B cell (primary cell): ENCODE measurements around the gene PAGE4. TPM values are rescaled to one million over a fixed set of nuclear protein-coding genes. Genes with fewer than 3 reads are reported as not detected.

ENCODE experiments used
- ATAC-seq: fragments of 200-7000 bp; cut with Tn5 transposase; one replicate; pipeline ENCODE4 v1.10.0; 2021; ENCODE audit warnings: low read depth, mild to moderate bottlenecking, moderate number of reproducible peaks, moderate library complexity
- CTCF ChIA-PET: fragments of 350-600 bp; sonication (Branson Sonifier 250); formaldehyde crosslinking; loops from one replicate; lab custom pipeline; 2021; ENCODE audit warnings: antibody characterized with exemption, inconsistent platforms; lab: Charles Lee
- POLR2A ChIA-PET: fragments of 350-600 bp; sonication (Branson Sonifier 250); formaldehyde crosslinking; loops from one replicate; lab custom pipeline; 2021; ENCODE audit warnings: antibody characterized with exemption; lab: Charles Lee
- DNase-seq: peaks from one replicate; pipeline ENCODE4 v3.0.0; 2013
- H2AFZ ChIP-seq: 2 replicates; pipeline ENCODE4 v1.6.1; 2012; ENCODE audit warnings: mild to moderate bottlenecking, low read depth, low read length; ENCODE audit not compliant: insufficient read depth, poor library complexity, severe bottlenecking
- H3K27ac ChIP-seq, 2 donors: 1 replicate in 1 of 2; 2 replicates in 1 of 2; pipeline ENCODE4 v1.5.1; 2012 to 2013; ENCODE audit warnings: low read length in 2 of 2, mild to moderate bottlenecking in 2 of 2, moderate library complexity in 1 of 2
- H3K27me3 ChIP-seq, 4 experiments: fragments of 200-600 bp in 1 of 4; sonication (generic) in 1 of 4; replicated peaks in 1 of 4; 1 replicate in 2 of 4; 2 replicates in 2 of 4; pipeline versions ENCODE4 v1.6.1 to v1.7.0; 2013 to 2016; ENCODE audit warnings: low read length in 3 of 4, mild to moderate bottlenecking in 2 of 4, mixed read lengths in 1 of 4, moderate library complexity in 1 of 4; ENCODE audit not compliant: insufficient read depth in 4 of 4, control insufficient read depth in 3 of 4; ENCODE audit errors: control extremely low read depth in 1 of 4
- H3K36me3 ChIP-seq, 2 experiments: replicated peaks in 1 of 2; 1 replicate in 1 of 2; 2 replicates in 1 of 2; pipeline versions ENCODE4 v1.6.1 to v1.7.1; 2013; ENCODE audit warnings: low read length in 1 of 2; ENCODE audit not compliant: insufficient read depth in 2 of 2, control insufficient read depth in 1 of 2; ENCODE audit errors: control extremely low read depth in 1 of 2, extremely low read depth in 1 of 2
- H3K4me1 ChIP-seq, 2 donors: fragments of 200-600 bp in 1 of 2; sonication (generic) in 1 of 2; 1 replicate in 1 of 2; 2 replicates in 1 of 2; pipeline versions ENCODE4 v1.5.1 to v1.6.1; 2013 to 2017; ENCODE audit warnings: low read length in 2 of 2; ENCODE audit not compliant: control insufficient read depth in 2 of 2, insufficient read depth in 2 of 2
- H3K4me2 ChIP-seq: replicated peaks from 2 replicates; pipeline ENCODE3; 2012; ENCODE audit warnings: mild to moderate bottlenecking, low read depth, low read length; ENCODE audit not compliant: poor library complexity, severe bottlenecking
- H3K4me3 ChIP-seq, 5 experiments: fragments of 200-600 bp in 1 of 5; sonication (generic) in 1 of 5; 1 replicate in 3 of 5; 2 replicates in 2 of 5; pipeline versions ENCODE4 v1.5.1 to v1.7.0; 2011 to 2016; ENCODE audit warnings: low read length in 4 of 5, mild to moderate bottlenecking in 4 of 5, low read depth in 2 of 5, control low read depth in 1 of 5, moderate library complexity in 1 of 5; ENCODE audit not compliant: insufficient read depth in 1 of 5; ENCODE audit errors: control extremely low read depth in 1 of 5, extremely low read depth in 1 of 5
- H3K79me2 ChIP-seq: fragments of 200-600 bp; sonication (generic); one replicate; pipeline ENCODE4 v1.6.0; 2016; ENCODE audit warnings: low read length; ENCODE audit not compliant: control insufficient read depth, insufficient read depth
- H3K9ac ChIP-seq: fragments of 200-600 bp; sonication (generic); 2 replicates; pipeline ENCODE4 v1.6.1; 2017; ENCODE audit warnings: mild to moderate bottlenecking, low read length, moderate library complexity
- H3K9me3 ChIP-seq, 3 donors: one replicate each; pipeline versions ENCODE4 v1.6.1 to v1.7.1; 2013; ENCODE audit warnings: low read length in 2 of 3; ENCODE audit not compliant: control insufficient read depth in 2 of 3, insufficient read depth in 1 of 3; ENCODE audit errors: control extremely low read depth in 1 of 3
- H4K20me1 ChIP-seq: 2 replicates; pipeline ENCODE4 v1.6.0; 2012; ENCODE audit warnings: mild to moderate bottlenecking, low read length; ENCODE audit not compliant: insufficient read depth, control insufficient read depth, poor library complexity, severe bottlenecking
- H3K27ac Mint-ChIP-seq: one replicate; pipeline ENCODE4 v1.8.0; 2021; ENCODE audit warnings: mixed read lengths
- H3K27me3 Mint-ChIP-seq: one replicate; pipeline ENCODE4 v1.8.0; 2021; ENCODE audit warnings: mixed read lengths
- H3K4me1 Mint-ChIP-seq: one replicate; pipeline ENCODE4 v1.8.0; 2021; ENCODE audit warnings: mixed read lengths
- H3K4me3 Mint-ChIP-seq: one replicate; pipeline ENCODE4 v1.8.0; 2021; ENCODE audit warnings: mixed read lengths
- H3K9me3 Mint-ChIP-seq: one replicate; pipeline ENCODE4 v1.8.0; 2022; ENCODE audit warnings: mixed read lengths; ENCODE audit not compliant: insufficient read depth
- EZH2 ChIP-seq: IDR thresholded peaks from 2 replicates; pipeline ENCODE4 v1.6.1; 2012; ENCODE audit warnings: borderline replicate concordance, low read depth, mild to moderate bottlenecking, moderate library complexity, low read length; ENCODE audit not compliant: insufficient read depth, poor library complexity, severe bottlenecking
- WGBS: methylation state at CpG from one replicate; pipeline ENCODE4 v1.1.5; 2013; ENCODE audit warnings: missing lambda C conversion rate; ENCODE audit not compliant: insufficient coverage; 5-methylcytosine and 5-hydroxymethylcytosine counted together
- intact Hi-C: fragments of 100-400 bp; cut with micrococcal nuclease; formaldehyde crosslinking; loops from one replicate; pipeline ENCODE4 v1.10.0; 2022
- polyA plus RNA-seq: library from polyadenylated mRNA; depleted of rRNA; stranded (reverse); fragments of >200 nt; gene quantifications from 2 replicates; pipeline ENCODE4 v1.2.3, GENCODE V29; 2012
- total RNA-seq, 2 donors: library from RNA; stranded (reverse); fragments of 120-200 nt in 1 of 2; gene quantifications; 1 replicate in 1 of 2; 2 replicates in 1 of 2; pipeline versions ENCODE4 v1.2.3 to v1.2.4, GENCODE V29; 2013 to 2022
- TF ChIP-seq, protein P1 (sequence below): fragments of 200-600 bp; IDR thresholded peaks from one replicate; pipeline ENCODE4 v1.8.0; 2022; ENCODE audit warnings: antibody characterized with exemption, mild to moderate bottlenecking

PAGE4 gene
- total and polyA plus RNA-seq, 2 donors (not counting 1 experiment from before 2014, with no cell fraction given): not detected

DNA sequence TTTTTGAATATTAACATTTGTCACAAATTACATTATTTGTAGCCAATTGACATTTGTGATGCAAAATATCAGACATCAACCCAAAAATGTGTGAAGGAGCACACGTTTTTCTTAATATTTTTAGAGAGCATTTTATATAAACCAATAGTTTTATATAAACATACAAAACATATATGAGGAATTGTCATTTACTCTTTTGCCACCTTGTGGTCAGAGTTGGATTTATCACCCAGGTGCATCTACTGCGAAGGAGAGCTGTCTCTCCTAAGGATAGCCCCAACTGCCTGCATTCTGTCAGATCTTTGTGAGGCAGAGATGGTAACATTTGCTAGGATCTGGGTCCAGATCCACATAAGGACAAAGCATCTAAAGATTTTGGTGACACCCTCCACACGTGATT, 47.6 kb downstream of the PAGE4 start:
- CTCF ChIA-PET: interaction anchor here (0.6 to 1.5 kb wide), 4 partner anchors 8 to 684 kb away, joined by 3 to 6 read pairs (median 3); partner anchors contain the start of gene CLCN5
- H3K9me3 Mint-ChIP-seq: no peaks in the 10 kb centered on the region
- H3K27me3 Mint-ChIP-seq: no peaks in the 10 kb centered on the region
- TF ChIP-seq EZH2: no peak
- TF ChIP-seq, protein P1, sequence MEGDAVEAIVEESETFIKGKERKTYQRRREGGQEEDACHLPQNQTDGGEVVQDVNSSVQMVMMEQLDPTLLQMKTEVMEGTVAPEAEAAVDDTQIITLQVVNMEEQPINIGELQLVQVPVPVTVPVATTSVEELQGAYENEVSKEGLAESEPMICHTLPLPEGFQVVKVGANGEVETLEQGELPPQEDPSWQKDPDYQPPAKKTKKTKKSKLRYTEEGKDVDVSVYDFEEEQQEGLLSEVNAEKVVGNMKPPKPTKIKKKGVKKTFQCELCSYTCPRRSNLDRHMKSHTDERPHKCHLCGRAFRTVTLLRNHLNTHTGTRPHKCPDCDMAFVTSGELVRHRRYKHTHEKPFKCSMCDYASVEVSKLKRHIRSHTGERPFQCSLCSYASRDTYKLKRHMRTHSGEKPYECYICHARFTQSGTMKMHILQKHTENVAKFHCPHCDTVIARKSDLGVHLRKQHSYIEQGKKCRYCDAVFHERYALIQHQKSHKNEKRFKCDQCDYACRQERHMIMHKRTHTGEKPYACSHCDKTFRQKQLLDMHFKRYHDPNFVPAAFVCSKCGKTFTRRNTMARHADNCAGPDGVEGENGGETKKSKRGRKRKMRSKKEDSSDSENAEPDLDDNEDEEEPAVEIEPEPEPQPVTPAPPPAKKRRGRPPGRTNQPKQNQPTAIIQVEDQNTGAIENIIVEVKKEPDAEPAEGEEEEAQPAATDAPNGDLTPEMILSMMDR: peak; percentile 64
- no peaks in the 10 kb centered on the region for H3K27me3 ChIP-seq
- no peaks in the 10 kb centered on the region for H3K79me2 ChIP-seq
- peaks cover 10 to 26% of the 10 kb centered on the region in 2 donors for H3K4me1 ChIP-seq
- H3K4me3 ChIP-seq: no peak overlapping the region
- no peak overlapping the region for H3K4me2 ChIP-seq
- H3K27ac Mint-ChIP-seq: peak overlapping the region; percentile 71
- H3K36me3 ChIP-seq: no peaks in the 10 kb centered on the region
- DNase-seq (peak; percentile 55), ATAC-seq (no peak)
- H4K20me1 ChIP-seq: no peaks in the 10 kb centered on the region
- peaks cover 23% of the 10 kb centered on the region for H3K4me1 Mint-ChIP-seq
- H3K9me3 ChIP-seq: no peaks in the 10 kb centered on the region
- H2AFZ ChIP-seq: no peak overlapping the region
- POLR2A ChIA-PET: no interaction called here
- H3K27ac ChIP-seq: peak overlapping the region in 1 of 2 donors; percentile 65
- intact Hi-C loops: loop anchor here (5.0 kb wide), 1 partner anchor 114 kb away; no protein-coding TSS in a partner anchor
- no peak overlapping the region for H3K9ac ChIP-seq
- peak overlapping the region; percentile 16 for H3K4me3 Mint-ChIP-seq
- WGBS: no CpG with 5 or more reads among the region's 3 CpGs

DNA sequence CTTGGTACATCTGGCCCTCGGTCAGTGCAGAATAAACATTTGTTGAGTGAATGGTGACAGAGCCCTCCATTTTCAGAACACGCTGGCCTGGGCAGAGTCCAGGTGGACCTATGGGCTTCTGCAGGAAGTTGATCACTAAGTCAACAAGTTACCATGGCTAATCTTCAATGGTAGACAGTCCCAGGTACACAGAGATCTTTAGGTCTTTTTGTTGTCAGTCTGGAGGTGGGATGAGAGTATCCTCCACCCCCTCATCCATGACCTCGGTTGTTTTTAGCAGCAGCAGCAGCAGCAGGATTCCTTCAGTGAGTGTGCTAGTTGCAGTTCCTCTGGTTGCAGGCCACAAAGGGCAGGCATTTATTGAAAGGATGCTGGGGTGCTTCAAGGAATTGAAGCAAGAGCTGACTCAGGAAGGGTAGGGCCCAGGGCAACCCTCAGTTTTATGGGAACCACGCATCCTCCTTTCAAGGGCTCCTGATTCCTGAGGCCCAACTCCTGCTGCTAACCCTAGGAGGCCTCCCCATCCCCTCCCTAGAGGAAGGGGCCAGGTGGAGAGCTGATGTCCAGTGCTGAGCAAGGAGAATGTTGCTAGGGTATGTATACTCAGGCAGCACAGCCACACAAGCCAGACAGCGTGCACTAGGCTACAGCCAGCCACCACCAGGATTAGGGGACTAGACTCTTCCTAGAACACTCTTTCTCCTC, 48.4 kb downstream of the PAGE4 start:
- TF ChIP-seq, protein P1: no peak
- TF ChIP-seq EZH2: no peak
- 81% methylated on average over 3 of the region's 5 CpGs for WGBS
- Histone ChIP-seq H3K9me3 (no peaks in the 10 kb centered on the region), H3K4me3 (no peak overlapping the region), H3K36me3 (no peaks in the 10 kb centered on the region), H3K9ac (no peak overlapping the region), H2AFZ (peak overlapping the region; percentile 75), H4K20me1 (no peaks in the 10 kb centered on the region), H3K4me1 (peaks cover 10 to 26% of the 10 kb centered on the region in 2 donors), H3K27ac (peak overlapping the region in 1 of 2 donors; percentile 65), H3K4me2 (no peak overlapping the region), H3K79me2 (no peaks in the 10 kb centered on the region), H3K27me3 (no peaks in the 10 kb centered on the region)
- no peak overlapping the region for H3K4me3 Mint-ChIP-seq
- no peaks in the 10 kb centered on the region for H3K9me3 Mint-ChIP-seq
- peak overlapping the region; percentile 65 for H3K27ac Mint-ChIP-seq
- peak; percentile 14 for DNase-seq
- intact Hi-C loops: loop anchor here (5.0 kb wide), 1 partner anchor 115 kb away; no protein-coding TSS in a partner anchor
- POLR2A ChIA-PET: no interaction called here
- no peaks in the 10 kb centered on the region for H3K27me3 Mint-ChIP-seq
- CTCF ChIA-PET: interaction anchor here (1.4 to 1.9 kb wide), 3 partner anchors 42 to 685 kb away, joined by 3 to 6 read pairs (median 6); partner anchors contain the start of gene CLCN5
- no peak for ATAC-seq
- H3K4me1 Mint-ChIP-seq: peaks cover 24% of the 10 kb centered on the region
